NOMO-1 (cell line): ENCODE data around the gene INPP5B.
A peak's percentile ranks its signal among the peaks of the same experiment; 100 is the strongest.
"Not testable (repeated sequence)": the region's sequence is repeated elsewhere in the genome, so short reads cannot be mapped to it uniquely, and the experiment has no call there.

Experiments
- DNase-seq, 2 experiments: peaks; one replicate each; lab custom pipeline; 2025; ENCODE audit not compliant: unreplicated experiment in 2 of 2; lab: John Stamatoyannopoulos, UW

The INPP5B gene

GRCh38 chr1:37948841-37949240 is 2.0 kb upstream of the INPP5B start:
- no peak for DNase-seq

- peak in 1 of 2 experiments; percentile 5 for DNase-seq
Observed at GRCh38 chr1:37948166-37948565, 1.3 kb upstream of the INPP5B start.

GRCh38 chr1:37947364-37947763 is 511 bp upstream of the INPP5B start:
- DNase-seq: peak; percentile 19 to 29

- peak; percentile 11 to 12 for DNase-seq
Observed at GRCh38 chr1:37945743-37946702, 830 bp downstream of the INPP5B start.

GRCh38 chr1:37945251-37945650 is 1.6 kb downstream of the INPP5B start:
- no peak for DNase-seq

GRCh38 chr1:37944816-37945215 is 2.0 kb downstream of the INPP5B start:
- no peak for DNase-seq

GRCh38 chr1:37944086-37944763 is 2.6 kb downstream of the INPP5B start:
- no peak for DNase-seq

GRCh38 chr1:37940299-37940947 is 6.4 kb downstream of the INPP5B start:
- no peak for DNase-seq

GRCh38 chr1:37936760-37937159 is 10.1 kb downstream of the INPP5B start:
- not testable (repeated sequence) for DNase-seq

GRCh38 chr1:37932759-37933158 is 14.1 kb downstream of the INPP5B start:
- DNase-seq: no peak

- DNase-seq: peak; percentile 95 to 98
Observed at GRCh38 chr1:37931361-37932158, 15.3 kb downstream of the INPP5B start.

- DNase-seq: no peak
Observed at GRCh38 chr1:37931102-37931360, 15.8 kb downstream of the INPP5B start.

- peak; percentile 22 to 52 for DNase-seq
Observed at GRCh38 chr1:37930246-37931101, 16.4 kb downstream of the INPP5B start.

GRCh38 chr1:37926038-37926924 is 20.6 kb downstream of the INPP5B start:
- DNase-seq: no peak

- DNase-seq: no peak
Observed at GRCh38 chr1:37925316-37925715, 21.5 kb downstream of the INPP5B start.

GRCh38 chr1:37923551-37923889 is 23.3 kb downstream of the INPP5B start:
- no peak for DNase-seq

- DNase-seq: peak; percentile 98 to 99
Observed at GRCh38 chr1:37922767-37923550, 23.9 kb downstream of the INPP5B start.

GRCh38 chr1:37919277-37919676 is 27.6 kb downstream of the INPP5B start:
- peak in 1 of 2 experiments; percentile 10 for DNase-seq
